ENCODE data around the gene COL8A2.

Gene COL8A2

GRCh38 chr1:36157115-36157903 is 32.3 kb upstream of the COL8A2 start:
- no peak for DNase-seq

GRCh38 chr1:36156329-36157114 is 31.5 kb upstream of the COL8A2 start:
- DNase-seq, result no peak

GRCh38 chr1:36155408-36156328 is 30.6 kb upstream of the COL8A2 start, which contains the start of gene MAP7D1:
TSS of gene MAP7D1 (plus strand) at chr1:36156160. CDS start at chr1:36156418, 258 bp downstream.
- no peak for DNase-seq

- no peak for DNase-seq
Observed at GRCh38 chr1:36154765-36155407, 29.9 kb upstream of the COL8A2 start.

DNA sequence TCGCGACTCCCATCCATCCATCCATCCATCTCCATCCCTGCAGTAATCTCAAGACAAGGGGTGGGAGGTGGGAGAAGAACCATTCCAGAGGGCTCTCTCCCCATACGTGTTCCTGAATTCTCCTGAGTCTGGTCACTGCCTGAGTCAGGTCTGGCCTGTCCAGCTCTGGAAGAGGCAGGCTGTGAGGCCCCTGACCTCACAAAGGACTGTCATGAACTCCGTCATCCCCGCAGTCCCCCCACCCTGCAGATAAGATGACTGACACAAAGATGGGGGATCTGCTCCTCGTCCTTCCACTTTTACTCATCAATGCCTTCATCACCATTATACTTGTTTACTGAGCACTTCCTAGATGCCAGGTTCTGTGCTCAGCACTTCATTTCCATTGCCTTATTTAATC is 29.3 kb upstream of the COL8A2 start:
- no peak for DNase-seq

DNA sequence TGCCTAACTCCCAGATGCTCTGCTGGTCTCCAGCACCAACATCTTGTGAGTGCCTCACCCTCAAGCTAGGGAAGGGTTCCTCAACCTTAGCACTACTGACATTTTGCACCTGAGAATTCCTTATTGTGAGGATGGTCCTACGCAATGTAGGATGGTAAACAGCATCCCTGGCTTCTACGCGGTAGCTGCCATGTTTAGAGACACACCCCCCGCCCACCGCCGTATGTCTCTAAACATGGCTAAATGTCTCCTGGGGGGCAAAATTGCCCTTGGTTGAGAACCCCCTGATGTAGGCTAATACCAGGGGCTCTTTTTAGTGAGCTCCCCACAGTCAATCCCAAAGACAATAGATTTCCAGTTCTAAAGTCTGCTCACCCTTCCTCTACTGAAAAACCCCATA is 28.5 kb upstream of the COL8A2 start:
- no peak for DNase-seq

DNA sequence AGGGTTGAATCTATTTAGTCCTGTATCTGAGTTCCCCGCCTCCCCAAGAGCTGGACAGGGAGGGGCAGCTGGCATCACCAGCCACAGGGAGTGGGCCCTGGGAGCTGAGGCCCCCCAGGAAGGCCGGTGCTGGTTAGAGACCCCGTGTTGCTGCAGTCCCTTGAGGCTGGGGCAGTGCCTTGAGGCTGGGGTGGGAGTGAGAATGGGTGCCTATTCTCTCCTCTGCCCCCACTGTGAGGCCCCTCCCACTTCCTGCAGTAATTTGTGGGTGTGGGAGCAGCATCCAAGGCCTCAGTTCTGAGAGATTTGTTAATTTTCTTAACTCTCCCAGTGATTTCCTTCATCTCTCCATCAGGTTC is 26.8 kb upstream of the COL8A2 start:
- no peak for DNase-seq

GRCh38 chr1:36151134-36151844 is 26.3 kb upstream of the COL8A2 start:
- no peak for DNase-seq

- peak; percentile 33 for DNase-seq
Observed at GRCh38 chr1:36150296-36151133, 25.5 kb upstream of the COL8A2 start.

- no peak for DNase-seq
Observed at GRCh38 chr1:36149973-36150295, 24.9 kb upstream of the COL8A2 start.

- DNase-seq, result peak; percentile 99
Observed at GRCh38 chr1:36149237-36149972, 24.4 kb upstream of the COL8A2 start, which contains the start of gene TRAPPC3. TSS of gene TRAPPC3 (minus strand) at chr1:36149486. CDS start at chr1:36149378, 108 bp downstream.

DNA sequence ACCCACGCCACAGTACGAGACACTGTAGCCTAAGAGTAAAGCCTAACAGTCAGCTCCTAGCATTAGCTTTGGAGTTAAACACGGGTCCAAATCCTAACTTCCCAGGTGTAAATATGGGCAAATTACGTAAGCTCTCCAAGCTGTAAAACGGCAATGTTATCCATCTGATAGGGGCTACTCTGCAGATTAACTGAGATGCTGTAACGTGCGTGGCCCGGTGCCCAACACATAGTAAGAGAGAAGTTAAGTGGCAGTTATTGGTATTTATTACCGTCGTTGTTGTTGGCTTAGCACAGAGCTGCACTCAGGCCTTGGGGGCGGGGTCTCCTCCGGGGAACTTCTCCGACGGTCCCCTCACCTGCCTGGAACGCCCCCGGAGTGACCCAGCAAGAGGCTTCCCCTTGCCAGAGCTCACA is 23.8 kb upstream of the COL8A2 start:
- DNase-seq, result no peak

- DNase-seq, result no peak
Observed at GRCh38 chr1:36144413-36144812, 19.4 kb upstream of the COL8A2 start.

DNA sequence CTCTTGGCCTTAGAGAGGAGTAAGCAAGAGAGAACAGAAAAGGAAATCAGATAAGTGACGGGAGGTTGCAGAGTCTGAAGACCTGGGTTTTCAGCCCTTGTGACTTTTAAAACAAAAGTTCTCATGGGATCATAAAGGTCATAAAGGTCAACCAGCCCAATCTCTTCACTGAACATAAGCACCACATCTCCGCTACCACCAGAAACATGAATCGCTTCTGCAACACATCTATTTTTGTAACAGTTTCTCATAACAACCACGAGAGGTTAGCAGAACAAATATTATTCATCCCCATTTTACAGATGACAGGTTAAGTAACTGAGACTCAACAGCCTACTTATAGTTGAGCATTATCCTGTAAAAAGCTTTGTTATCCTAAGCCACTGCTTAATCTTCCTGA is 18.4 kb upstream of the COL8A2 start:
- no peak for DNase-seq

- DNase-seq, result no peak
Observed at GRCh38 chr1:36142121-36142520, 17.1 kb upstream of the COL8A2 start.

DNA sequence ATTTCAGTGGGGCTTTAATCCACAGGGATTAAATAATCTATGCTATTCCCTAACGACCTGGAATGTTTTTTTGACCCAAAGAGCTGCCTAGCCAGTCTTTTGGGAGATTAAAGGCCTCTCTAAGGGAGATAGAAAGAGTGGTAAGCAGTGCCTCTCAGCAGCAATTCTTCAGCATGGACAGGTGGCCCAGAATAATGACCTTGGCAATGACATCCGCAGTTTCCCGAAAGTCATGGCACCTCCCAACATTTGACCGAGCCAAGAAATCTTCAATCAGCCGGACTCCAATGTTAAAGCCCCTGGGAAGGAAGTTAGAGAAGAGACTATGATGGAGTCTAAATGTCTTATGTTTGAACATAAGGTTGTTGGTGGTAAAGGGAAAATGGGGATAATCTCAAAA is 14.5 kb upstream of the COL8A2 start:
- DNase-seq, result no peak

GRCh38 chr1:36137776-36138175 is 12.8 kb upstream of the COL8A2 start:
- DNase-seq, result no peak

DNA sequence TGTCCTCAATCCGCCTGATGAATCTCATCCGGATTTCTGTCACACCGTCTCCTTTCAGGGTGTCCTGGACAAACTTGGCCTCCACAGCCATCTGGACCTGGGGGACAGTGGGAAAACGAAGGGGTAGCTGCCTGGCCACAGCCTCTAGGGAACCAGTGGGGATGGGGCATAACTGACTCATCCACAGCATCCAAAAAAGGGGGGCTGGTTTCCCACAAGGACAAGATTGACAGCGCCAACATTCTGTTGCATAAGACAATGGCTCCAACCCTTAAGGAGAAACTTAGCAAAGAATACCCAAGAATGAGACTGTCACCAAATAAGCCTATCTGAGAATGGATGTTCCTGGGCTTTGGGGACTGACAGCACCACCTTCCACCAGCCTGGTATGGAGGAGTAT is 12.2 kb upstream of the COL8A2 start:
- DNase-seq, result no peak

GRCh38 chr1:36136535-36136934 is 11.5 kb upstream of the COL8A2 start:
- no peak for DNase-seq

DNA sequence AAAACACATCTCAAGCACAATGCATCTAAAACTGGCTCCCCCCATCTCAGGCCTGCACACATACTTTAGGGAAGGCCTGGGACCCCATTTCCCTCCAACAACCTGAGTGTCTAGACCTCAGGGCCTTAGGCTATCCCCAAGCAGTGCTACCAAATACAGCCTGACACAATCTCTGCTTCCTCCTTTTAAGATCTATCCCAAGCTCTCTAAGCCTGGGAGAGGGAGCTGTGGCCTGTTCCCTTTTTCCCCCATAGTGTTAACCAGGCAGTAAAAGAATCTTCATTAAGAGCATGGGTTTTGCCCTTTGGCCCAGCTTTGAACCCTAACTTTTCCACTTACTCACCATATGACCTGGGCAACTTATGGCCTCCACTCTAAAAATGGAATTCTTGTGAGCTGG is 10.8 kb upstream of the COL8A2 start:
- DNase-seq, result no peak

DNA sequence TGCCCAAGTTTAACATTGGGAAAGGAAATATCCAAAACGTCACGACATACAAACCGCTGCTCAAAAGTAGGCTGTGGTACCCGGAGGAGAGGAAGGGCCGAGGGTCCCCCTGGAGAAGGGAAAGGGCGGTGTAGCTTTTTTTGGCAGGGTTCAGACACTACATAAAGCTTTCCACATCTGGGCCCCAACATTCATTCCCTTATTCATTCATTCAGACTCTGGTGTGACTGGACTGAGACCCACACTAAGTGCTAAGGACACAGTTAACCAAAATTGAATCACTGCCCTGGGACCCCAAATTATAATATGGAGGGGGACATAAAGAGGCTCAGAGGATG is 10.3 kb upstream of the COL8A2 start:
- no peak for DNase-seq

Data from NCI-H1048 (cell line).